ENCODE results near the gene EMC8. TPM values are rescaled to one million over a fixed set of nuclear protein-coding genes. Genes with fewer than 3 reads are reported as not detected.
"Not testable (repeated sequence)": the region's sequence is repeated elsewhere in the genome, so short reads cannot be mapped to it uniquely, and the experiment has no call there.

The EMC8 gene
- total RNA-seq, 4 donors from 2014 or later, result 23.4 to 53.6 (median 41.7) TPM

DNA sequence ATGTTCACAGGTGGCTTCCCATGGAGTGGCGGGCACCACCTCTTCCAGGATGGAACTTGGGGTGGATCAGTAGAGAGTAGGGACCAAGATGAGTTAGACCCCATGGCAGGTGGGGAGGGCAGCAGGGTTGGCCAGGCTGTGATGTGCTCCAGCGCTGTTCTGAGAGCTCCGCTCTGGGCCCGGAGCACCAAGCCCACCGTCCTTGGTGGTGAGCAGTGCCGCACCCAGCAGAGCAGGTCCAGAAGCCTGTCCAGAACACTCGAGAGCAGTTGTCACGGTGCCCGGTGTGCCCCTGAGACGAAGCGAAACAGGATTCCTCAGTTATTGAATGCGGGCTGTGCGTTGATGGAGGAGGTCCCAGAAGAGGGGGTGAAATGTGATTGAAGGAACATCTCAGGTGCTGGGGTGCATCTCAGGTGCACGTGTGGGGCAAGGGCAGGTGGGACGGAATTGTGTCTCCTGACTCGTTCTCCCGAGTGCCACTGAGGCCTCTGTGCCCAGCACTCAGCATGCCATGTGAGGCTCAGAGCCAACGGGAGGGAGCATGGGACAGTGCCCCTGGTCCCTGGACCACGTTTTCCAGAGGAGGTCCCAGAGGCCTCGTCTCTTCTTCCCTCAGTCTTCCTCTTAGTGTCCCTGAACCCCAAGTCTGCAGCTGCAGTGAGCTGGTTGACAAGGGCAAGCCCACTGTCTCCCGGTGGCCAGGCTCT, 39.7 kb upstream of the EMC8 start:
- Histone ChIP-seq H3K27ac (no peak overlapping the region), H3K27me3 (no peaks in the 10 kb centered on the region), H3K9me3 (no peaks in the 10 kb centered on the region), H3K36me3 (no peaks in the 10 kb centered on the region), H3K4me1 (no peaks in the 10 kb centered on the region), H3K4me3 (replicated peaks in 1 of 3) (no peak overlapping the region)
- intact Hi-C loops (cut with DNase I), result no loop called here
- 82 to 83% methylated on average over 18 to 21 of the region's 21 CpGs for WGBS, 2 donors
- DNase-seq, result no peak
- TF ChIP-seq POLR2A (IDR thresholded peaks at IDR 0.05), result no peak
- TF ChIP-seq, protein P1, sequence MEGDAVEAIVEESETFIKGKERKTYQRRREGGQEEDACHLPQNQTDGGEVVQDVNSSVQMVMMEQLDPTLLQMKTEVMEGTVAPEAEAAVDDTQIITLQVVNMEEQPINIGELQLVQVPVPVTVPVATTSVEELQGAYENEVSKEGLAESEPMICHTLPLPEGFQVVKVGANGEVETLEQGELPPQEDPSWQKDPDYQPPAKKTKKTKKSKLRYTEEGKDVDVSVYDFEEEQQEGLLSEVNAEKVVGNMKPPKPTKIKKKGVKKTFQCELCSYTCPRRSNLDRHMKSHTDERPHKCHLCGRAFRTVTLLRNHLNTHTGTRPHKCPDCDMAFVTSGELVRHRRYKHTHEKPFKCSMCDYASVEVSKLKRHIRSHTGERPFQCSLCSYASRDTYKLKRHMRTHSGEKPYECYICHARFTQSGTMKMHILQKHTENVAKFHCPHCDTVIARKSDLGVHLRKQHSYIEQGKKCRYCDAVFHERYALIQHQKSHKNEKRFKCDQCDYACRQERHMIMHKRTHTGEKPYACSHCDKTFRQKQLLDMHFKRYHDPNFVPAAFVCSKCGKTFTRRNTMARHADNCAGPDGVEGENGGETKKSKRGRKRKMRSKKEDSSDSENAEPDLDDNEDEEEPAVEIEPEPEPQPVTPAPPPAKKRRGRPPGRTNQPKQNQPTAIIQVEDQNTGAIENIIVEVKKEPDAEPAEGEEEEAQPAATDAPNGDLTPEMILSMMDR (IDR thresholded peaks at IDR 0.05), result no peak

DNA sequence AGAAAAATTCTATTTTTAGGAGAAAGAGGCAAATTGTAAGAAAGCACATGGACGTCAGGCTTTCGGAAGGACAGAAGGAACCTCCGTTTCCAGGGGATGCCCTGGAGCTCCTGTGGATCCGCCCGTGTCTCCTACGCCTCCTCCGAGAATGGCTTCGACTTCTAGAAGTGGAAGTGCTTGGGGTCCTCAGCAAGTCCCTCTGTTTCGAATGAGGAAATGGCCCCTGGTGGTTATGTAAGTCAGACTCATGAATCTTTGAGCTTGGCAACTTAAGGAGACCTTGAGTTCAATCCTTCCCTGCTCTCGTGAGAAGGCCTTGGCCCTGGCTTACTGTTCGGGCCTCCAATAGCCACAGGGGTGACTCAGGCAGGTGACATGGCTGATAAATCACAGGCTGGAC, 39.0 kb upstream of the EMC8 start:
- no peak for TF ChIP-seq POLR2A (IDR thresholded peaks at IDR 0.05)
- TF ChIP-seq, protein P1 (IDR thresholded peaks at IDR 0.05), result no peak
- Histone ChIP-seq H3K27ac (no peak overlapping the region), H3K4me3 (replicated peaks in 1 of 3) (no peak overlapping the region), H3K36me3 (no peaks in the 10 kb centered on the region), H3K4me1 (no peaks in the 10 kb centered on the region), H3K9me3 (no peaks in the 10 kb centered on the region), H3K27me3 (no peaks in the 10 kb centered on the region)
- 76 to 92% methylated on average over 9 to 11 of the region's 11 CpGs for WGBS, 2 donors
- no peak for DNase-seq
- intact Hi-C loops (cut with DNase I), result no loop called here

DNA sequence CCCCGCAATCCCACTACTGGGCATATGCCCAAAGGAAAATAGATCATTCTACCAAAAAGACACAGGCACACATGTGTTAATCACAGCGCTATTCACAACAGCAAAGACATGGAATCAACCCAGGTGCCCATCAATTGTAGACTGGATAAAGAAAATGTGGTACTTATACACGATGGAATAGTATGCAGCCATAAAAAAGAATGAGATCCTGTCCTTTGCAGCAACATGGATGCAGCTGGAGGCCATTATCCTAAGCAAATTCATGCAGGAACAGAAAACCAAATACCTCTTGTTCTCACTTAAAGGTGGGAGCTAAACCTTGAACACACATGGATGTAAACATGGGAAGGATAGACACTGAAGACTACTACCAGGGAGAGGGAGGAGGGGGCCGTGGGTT, 38.3 kb upstream of the EMC8 start:
- H3K4me3 ChIP-seq (replicated peaks in 1 of 3); H3K27me3 ChIP-seq; H3K4me1 ChIP-seq; H3K36me3 ChIP-seq; DNase-seq; H3K27ac ChIP-seq; H3K9me3 ChIP-seq; intact Hi-C loops (cut with DNase I): not testable (repeated sequence)
- 89 to 91% methylated on average over 4 of the region's 4 CpGs for WGBS, 2 donors

DNA sequence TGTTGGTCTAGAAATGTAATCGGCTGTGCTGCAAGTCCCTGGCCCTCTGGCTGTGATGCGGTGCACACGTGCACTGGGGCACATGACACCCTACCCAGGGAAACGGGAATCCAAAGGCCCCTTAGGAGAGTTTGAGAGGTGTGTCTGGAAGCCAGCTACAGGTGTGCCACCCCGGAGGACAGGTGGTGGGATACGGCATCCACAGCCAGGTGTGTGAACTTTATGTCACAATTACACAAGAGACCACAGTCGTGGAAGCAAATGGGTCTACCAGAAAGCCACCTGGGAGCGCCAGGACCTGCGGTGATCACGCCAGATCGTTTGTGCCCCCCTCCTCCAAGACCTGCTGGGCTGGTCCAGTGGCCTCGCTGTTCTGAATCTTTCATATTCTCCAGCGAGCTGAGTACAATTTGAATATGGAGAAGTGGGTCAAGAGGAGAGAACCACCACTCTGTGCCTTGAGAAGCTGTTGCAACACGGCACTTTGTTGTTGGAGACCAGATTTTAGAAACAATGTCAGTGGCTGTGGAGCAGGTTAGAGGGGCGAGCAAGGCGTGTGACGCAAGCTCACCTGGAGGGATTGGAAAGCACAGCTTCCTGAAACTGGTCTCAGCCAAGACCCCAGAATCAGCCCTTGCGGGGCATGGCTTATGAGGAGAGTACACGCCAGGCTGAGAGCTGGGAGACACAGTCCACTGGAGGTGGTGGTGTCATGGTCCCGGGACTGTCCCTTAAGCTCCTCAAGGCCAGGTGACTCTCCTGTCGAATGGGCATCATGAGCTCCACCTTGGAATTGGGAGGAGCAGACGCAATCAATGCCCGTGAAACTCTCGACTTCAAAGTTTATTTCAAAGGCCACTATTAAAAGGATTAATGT, 37.6 kb upstream of the EMC8 start:
- Histone ChIP-seq H3K4me1 (no peaks in the 10 kb centered on the region), H3K9me3 (no peaks in the 10 kb centered on the region), H3K4me3 (replicated peaks in 1 of 3) (no peak overlapping the region), H3K27me3 (no peaks in the 10 kb centered on the region), H3K27ac (no peak overlapping the region), H3K36me3 (no peaks in the 10 kb centered on the region)
- no peak for TF ChIP-seq POLR2A (IDR thresholded peaks at IDR 0.05)
- TF ChIP-seq, protein P1 (IDR thresholded peaks at IDR 0.05), result no peak
- DNase-seq, result no peak
- WGBS, 2 donors, result 60 to 64% methylated on average over 24 of the region's 24 CpGs
- intact Hi-C loops (cut with DNase I), result no loop called here

DNA sequence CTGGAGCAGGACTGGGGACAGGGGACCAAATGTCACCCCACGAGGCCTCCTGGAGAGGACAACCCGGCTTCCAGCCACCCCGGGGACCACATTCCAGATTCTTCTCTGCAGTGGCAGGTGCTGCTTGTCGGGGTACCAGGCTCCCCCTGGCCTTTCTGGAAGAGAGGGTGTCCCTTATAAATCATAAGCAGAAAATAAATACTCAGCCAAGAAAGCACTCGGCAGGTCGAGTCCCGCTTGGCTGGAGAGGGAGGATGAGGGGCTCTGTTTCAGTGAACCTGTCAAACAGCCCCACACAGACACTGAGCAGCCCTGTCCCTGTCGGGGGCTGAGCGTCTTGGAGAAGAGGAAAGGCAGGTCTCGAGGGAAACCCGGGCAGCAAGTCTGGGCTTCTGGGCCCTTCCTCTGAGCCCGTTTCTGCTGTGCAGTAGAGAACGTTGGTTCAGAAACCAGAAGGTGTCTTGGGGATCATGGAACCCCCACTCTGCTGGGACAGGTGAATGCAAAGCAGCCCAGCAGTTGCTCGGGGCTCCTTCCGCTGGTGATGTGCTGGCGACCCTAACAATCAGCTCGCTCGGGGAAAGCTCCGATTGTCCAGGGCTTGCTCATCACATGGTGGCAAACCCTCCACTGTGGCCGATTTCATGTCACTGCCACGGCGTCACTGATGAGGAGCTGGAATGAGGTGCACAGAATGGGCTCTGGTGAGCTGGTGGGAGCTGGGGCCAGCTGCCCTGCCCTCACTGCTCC, 36.8 kb upstream of the EMC8 start:
- no peak for DNase-seq
- no peak for TF ChIP-seq POLR2A (IDR thresholded peaks at IDR 0.05)
- TF ChIP-seq, protein P1 (IDR thresholded peaks at IDR 0.05), result no peak
- Histone ChIP-seq H3K9me3 (no peaks in the 10 kb centered on the region), H3K4me1 (no peaks in the 10 kb centered on the region), H3K27ac (no peak overlapping the region), H3K36me3 (no peaks in the 10 kb centered on the region), H3K4me3 (replicated peaks in 1 of 3) (no peak overlapping the region), H3K27me3 (no peaks in the 10 kb centered on the region)
- WGBS, 2 donors, result 60 to 65% methylated on average over 20 to 21 of the region's 22 CpGs
- intact Hi-C loops (cut with DNase I), result no loop called here
